DOHH2 (cell line): ENCODE results near the gene LIN28A.

Experiments
- CTCF ChIP-seq: fragments of 200-600 bp; sonication (generic); IDR thresholded peaks from one replicate; pipeline ENCODE4 v1.5.1; 2014; ENCODE audit warnings: antibody characterized with exemption, mild to moderate bottlenecking, low read depth, low read length; ENCODE audit not compliant: poor library complexity, severe bottlenecking
- EZH2phosphoT487 ChIP-seq: fragments of 200-600 bp; sonication (generic); IDR thresholded peaks from 2 replicates; pipeline ENCODE4 v1.6.1; 2017; ENCODE audit warnings: borderline replicate concordance, mild to moderate bottlenecking, antibody characterized with exemption, low read length, moderate library complexity, mixed read lengths

DNA sequence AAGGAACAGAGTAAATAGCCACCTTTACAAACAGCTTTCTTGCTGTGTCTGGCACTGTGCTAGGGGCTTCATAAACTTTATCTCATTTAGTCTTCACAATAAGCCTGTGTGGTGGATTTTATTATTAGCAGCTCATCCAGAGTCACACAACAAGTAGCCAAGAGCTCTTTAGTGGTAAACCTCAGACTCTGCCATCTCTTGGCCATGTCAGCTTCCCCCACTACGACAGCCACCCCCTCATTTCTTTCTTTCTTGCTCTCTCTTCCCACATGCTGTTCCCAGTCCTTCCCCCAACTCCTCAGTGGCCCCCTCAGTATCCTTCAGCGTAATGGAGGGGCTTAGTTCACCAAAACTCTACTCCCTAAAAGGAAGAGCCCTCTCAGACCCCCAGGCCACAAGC, 36.8 kb upstream of the LIN28A start:
- TF ChIP-seq CTCF (no peak), EZH2phosphoT487 (no peak)
